ENCODE results near the gene LRRC61.

Gene LRRC61

DNA sequence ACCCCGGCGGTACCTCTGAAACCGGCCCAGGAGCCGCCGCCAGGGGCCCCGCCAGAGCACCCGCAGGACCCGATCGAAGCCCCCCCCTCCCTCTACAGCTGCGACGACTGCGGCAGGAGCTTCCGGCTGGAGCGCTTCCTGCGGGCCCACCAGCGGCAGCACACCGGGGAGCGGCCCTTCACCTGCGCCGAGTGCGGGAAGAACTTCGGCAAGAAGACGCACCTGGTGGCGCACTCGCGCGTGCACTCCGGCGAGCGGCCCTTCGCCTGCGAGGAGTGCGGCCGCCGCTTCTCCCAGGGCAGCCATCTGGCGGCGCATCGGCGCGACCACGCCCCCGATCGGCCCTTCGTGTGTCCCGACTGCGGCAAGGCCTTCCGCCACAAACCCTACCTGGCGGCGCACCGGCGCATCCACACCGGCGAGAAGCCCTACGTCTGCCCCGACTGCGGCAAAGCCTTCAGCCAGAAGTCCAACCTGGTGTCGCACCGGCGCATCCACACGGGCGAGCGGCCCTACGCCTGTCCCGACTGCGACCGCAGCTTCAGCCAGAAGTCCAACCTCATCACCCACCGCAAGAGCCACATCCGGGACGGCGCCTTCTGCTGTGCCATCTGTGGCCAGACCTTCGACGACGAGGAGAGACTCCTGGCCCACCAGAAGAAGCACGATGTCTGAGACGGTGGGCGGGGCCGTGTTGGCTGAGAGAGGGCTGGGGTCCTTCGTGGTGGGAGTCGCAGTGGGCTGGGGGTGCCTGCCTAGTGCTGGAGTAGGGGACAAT lies 49.3 kb downstream of the LRRC61 start:
- DNase-seq = no peak
- ChIA-PET CTCF (interaction anchor here (4.2 kb wide), 1 partner anchor 16 kb away, joined by 27 read pairs; no protein-coding TSS in a partner anchor), POLR2A (interaction anchor here (1.1 kb wide), 1 partner anchor 15 kb away, joined by 3 read pairs; no protein-coding TSS in a partner anchor)

DNA sequence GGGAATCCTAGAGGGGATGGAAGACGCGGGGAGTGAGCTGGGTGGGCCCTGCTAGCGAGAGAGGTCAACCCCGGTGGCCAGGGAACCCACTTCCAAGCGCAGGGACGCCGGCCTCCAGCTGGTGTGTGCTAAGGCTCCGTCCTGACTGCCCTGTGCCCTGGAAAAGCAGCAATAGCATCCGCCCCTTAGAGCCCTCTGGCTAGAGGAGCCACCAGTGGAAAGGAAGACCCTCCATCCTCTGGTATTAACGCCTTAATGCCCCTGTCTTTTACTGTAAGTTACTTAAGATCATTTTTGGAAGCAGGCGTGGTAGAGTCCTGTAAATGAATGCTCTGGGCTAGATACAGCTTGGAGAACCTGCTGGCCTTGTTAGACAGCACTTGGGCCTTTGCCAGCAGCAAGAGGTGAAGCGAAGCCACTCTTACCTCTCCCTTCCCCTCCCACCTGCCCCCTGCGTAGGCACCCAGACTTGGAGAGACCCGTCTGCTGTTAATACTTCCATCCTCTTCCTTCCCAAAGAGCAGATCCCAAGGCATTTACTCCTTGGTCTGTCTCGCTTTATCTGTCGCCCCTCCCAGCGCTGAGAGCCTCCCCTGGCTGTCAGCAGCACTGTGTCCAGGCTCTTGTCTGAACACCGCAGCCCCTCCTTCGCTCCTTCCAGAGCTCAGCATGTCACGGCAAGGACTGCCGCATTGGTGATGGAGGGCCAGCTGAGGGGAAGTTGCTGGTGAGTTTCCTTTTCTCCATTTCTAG lies 50.1 kb downstream of the LRRC61 start:
- H3K4me3 ChIP-seq (ENCODE audit: control insufficient read depth in 1 of 7, extremely low read depth in 1 of 7, insufficient read depth in 4 of 7, low read depth in 2 of 7, low read length in 6 of 7) = peak overlapping the region in 1 of 7 experiments; percentile 27
- H3K27me3 ChIP-seq (replicated peaks in 2 of 5; ENCODE audit: control insufficient read depth in 4 of 5, insufficient read depth in 5 of 5, low read length in 4 of 5) = no peaks in the 10 kb centered on the region
- DNase-seq = peak in 2 of 3 donors; percentile 33 to 59
- peak overlapping the region in 1 of 2 experiments; percentile 70 for H3K27ac ChIP-seq (ENCODE audit: insufficient read depth in 1 of 2, low read depth in 1 of 2, low read length in 2 of 2, poor library complexity in 1 of 2, severe bottlenecking in 2 of 2)
- H3K4me1 ChIP-seq (ENCODE audit: control extremely low read depth in 1 of 4, control insufficient read depth in 4 of 4, insufficient read depth in 4 of 4, low read length in 3 of 4) = peaks cover 14 to 62% (median 54%) of the 10 kb centered on the region in 4 experiments
- POLR2A ChIA-PET = interaction anchor here (1.1 kb wide), 1 partner anchor 16 kb away, joined by 3 read pairs; no protein-coding TSS in a partner anchor
- no peaks in the 10 kb centered on the region for H3K9me3 ChIP-seq (ENCODE audit: control extremely low read depth in 1 of 5, control insufficient read depth in 4 of 5, insufficient read depth in 2 of 5, low read depth in 1 of 5, low read length in 4 of 5)
- CTCF ChIA-PET = interaction anchor here (1.3 to 4.2 kb wide), 2 partner anchors 17 to 45 kb away, joined by 3 to 27 read pairs; no protein-coding TSS in a partner anchor
- H3K36me3 ChIP-seq (ENCODE audit: control insufficient read depth in 4 of 4, insufficient read depth in 4 of 4, low read length in 3 of 4) = peaks cover 5 to 55% (median 34%) of the 10 kb centered on the region in 4 experiments
- 83% methylated on average over 17 of the region's 21 CpGs for WGBS (ENCODE audit: insufficient coverage)

More for the DNA sequence above, 49.3 kb downstream of the LRRC61 start:
- Histone ChIP-seq H3K4me3 (ENCODE audit: control insufficient read depth in 1 of 7, extremely low read depth in 1 of 7, insufficient read depth in 4 of 7, low read depth in 2 of 7, low read length in 6 of 7) (peak overlapping the region in 1 of 7 experiments; percentile 27), H3K27me3 (replicated peaks in 2 of 5; ENCODE audit: control insufficient read depth in 4 of 5, insufficient read depth in 5 of 5, low read length in 4 of 5) (no peaks in the 10 kb centered on the region), H3K9me3 (ENCODE audit: control extremely low read depth in 1 of 5, control insufficient read depth in 4 of 5, insufficient read depth in 2 of 5, low read depth in 1 of 5, low read length in 4 of 5) (no peaks in the 10 kb centered on the region), H3K27ac (ENCODE audit: insufficient read depth in 1 of 2, low read depth in 1 of 2, low read length in 2 of 2, poor library complexity in 1 of 2, severe bottlenecking in 2 of 2) (no peak overlapping the region), H3K36me3 (ENCODE audit: control insufficient read depth in 4 of 4, insufficient read depth in 4 of 4, low read length in 3 of 4) (peaks cover 5 to 55% (median 34%) of the 10 kb centered on the region in 4 experiments), H3K4me1 (ENCODE audit: control extremely low read depth in 1 of 4, control insufficient read depth in 4 of 4, insufficient read depth in 4 of 4, low read length in 3 of 4) (peaks cover 10 to 62% (median 55%) of the 10 kb centered on the region in 4 experiments)
- 97% methylated on average over 69 of the region's 79 CpGs for WGBS (ENCODE audit: insufficient coverage)

DNA sequence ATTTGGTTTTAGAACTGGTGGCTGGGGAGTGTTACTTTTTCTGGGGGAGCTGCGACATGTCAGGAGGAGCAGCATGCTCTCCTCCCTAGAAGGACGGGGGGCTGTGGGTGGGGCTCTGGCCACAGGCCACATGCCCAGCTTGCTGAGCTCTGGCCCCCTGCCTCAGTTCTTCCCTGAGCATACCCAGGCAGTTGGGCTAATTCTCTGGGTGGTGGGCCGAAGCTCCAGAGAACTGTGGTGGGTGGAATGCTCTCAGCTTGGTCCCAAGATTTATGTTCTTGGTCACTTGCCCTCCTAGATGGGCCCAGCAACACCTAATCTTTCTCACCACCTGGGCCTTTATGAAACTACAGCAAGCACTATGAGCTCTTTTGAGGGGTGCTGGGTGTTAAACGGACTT lies 50.9 kb downstream of the LRRC61 start:
- no peaks in the 10 kb centered on the region for H3K27me3 ChIP-seq (replicated peaks in 2 of 5; ENCODE audit: control insufficient read depth in 4 of 5, insufficient read depth in 5 of 5, low read length in 4 of 5)
- ChIA-PET CTCF (interaction anchor here (0.9 to 4.2 kb wide), 5 partner anchors 17 to 251 kb away, joined by 3 to 27 read pairs (median 3); a partner anchor contains a TSS), POLR2A (no interaction called here)
- no peaks in the 10 kb centered on the region for H3K9me3 ChIP-seq (ENCODE audit: control extremely low read depth in 1 of 5, control insufficient read depth in 4 of 5, insufficient read depth in 2 of 5, low read depth in 1 of 5, low read length in 4 of 5)
- H3K4me1 ChIP-seq (ENCODE audit: control extremely low read depth in 1 of 4, control insufficient read depth in 4 of 4, insufficient read depth in 4 of 4, low read length in 3 of 4) = peaks cover 14 to 63% (median 57%) of the 10 kb centered on the region in 4 experiments
- WGBS (ENCODE audit: insufficient coverage) = 100% methylated on average over 3 of the region's 4 CpGs
- peak overlapping the region in 1 of 2 experiments; percentile 25 for H3K27ac ChIP-seq (ENCODE audit: insufficient read depth in 1 of 2, low read depth in 1 of 2, low read length in 2 of 2, poor library complexity in 1 of 2, severe bottlenecking in 2 of 2)
- DNase-seq = no peak
- peaks cover 5 to 55% (median 34%) of the 10 kb centered on the region in 4 experiments for H3K36me3 ChIP-seq (ENCODE audit: control insufficient read depth in 4 of 4, insufficient read depth in 4 of 4, low read length in 3 of 4)
- no peak overlapping the region for H3K4me3 ChIP-seq (ENCODE audit: control insufficient read depth in 1 of 7, extremely low read depth in 1 of 7, insufficient read depth in 4 of 7, low read depth in 2 of 7, low read length in 6 of 7)

DNA sequence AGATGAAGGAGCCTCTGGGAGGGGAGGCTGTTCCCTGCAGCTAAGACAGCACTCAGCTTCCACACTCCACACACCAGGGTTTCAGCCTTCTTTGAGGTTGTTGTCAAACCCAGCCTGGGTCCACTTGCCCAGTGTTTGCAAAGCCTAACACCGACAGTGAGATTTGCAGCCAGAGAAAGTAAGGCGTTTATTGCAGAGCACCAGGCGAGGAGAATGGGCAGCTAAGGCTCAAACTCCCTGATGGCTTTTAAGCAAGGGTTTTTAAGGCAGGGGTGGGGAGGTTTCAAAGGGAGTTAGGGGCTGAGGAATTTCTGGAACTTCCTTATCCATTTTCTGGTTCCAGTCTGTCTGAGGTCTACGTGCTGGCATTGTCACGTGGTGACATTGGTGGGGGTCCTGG lies 51.3 kb downstream of the LRRC61 start:
- Histone ChIP-seq H3K9me3 (ENCODE audit: control extremely low read depth in 1 of 5, control insufficient read depth in 4 of 5, insufficient read depth in 2 of 5, low read depth in 1 of 5, low read length in 4 of 5) (no peaks in the 10 kb centered on the region), H3K27me3 (replicated peaks in 2 of 5; ENCODE audit: control insufficient read depth in 4 of 5, insufficient read depth in 5 of 5, low read length in 4 of 5) (no peaks in the 10 kb centered on the region), H3K4me3 (ENCODE audit: control insufficient read depth in 1 of 7, extremely low read depth in 1 of 7, insufficient read depth in 4 of 7, low read depth in 2 of 7, low read length in 6 of 7) (no peak overlapping the region), H3K4me1 (ENCODE audit: control extremely low read depth in 1 of 4, control insufficient read depth in 4 of 4, insufficient read depth in 4 of 4, low read length in 3 of 4) (peaks cover 14 to 63% (median 54%) of the 10 kb centered on the region in 4 experiments), H3K36me3 (ENCODE audit: control insufficient read depth in 4 of 4, insufficient read depth in 4 of 4, low read length in 3 of 4) (peaks cover 5 to 55% (median 34%) of the 10 kb centered on the region in 4 experiments), H3K27ac (ENCODE audit: insufficient read depth in 1 of 2, low read depth in 1 of 2, low read length in 2 of 2, poor library complexity in 1 of 2, severe bottlenecking in 2 of 2) (peak overlapping the region in 1 of 2 experiments; percentile 25)
- ChIA-PET POLR2A (no interaction called here), CTCF (interaction anchor here (0.6 to 4.2 kb wide), 8 partner anchors 18 to 994 kb away, joined by 3 to 27 read pairs (median 3); a partner anchor contains a TSS)
- 98% methylated on average over 5 of the region's 5 CpGs for WGBS (ENCODE audit: insufficient coverage)
- DNase-seq = no peak

DNA sequence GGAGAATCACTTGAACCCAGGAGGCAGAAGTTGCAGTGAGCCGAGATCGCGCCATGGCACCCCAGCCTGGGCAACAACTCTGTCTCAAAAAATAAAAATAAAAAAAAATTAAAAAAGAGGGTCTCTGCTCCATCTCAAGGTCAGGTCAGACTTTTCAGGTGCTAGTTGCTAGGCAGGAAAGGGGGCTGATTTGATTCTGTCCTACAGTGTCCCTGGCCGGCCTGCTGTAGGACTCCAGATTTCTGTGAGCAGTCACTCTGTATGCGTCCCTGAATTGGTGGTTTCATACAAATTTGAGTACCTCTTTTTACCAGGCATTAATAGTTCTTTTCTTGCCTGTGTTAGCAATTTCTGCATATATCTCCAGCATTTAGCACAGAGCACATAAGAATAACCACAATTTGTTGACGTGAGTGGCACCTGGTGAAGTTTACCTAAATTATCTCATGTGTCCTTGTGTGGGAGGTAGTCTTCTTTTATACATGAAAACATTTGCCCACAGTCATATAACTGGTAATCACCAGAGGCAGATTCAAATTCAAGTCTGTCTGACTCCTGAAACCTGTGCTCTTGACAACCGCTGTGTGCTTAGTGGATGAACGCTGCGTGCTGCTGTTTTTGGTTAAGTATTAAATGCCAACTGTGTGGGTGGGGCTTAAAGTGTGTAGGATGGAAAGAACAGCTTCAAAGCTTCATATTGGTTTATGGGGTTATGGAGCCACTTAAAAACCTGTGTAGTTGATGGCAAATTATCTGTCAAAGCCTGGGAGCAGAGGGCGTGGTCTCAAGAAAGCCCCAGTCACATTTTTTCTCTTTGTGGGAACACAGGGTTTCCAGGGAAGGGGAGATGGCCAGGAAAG lies 52.7 kb downstream of the LRRC61 start:
- no peak for DNase-seq
- Histone ChIP-seq H3K4me1 (ENCODE audit: control extremely low read depth in 1 of 4, control insufficient read depth in 4 of 4, insufficient read depth in 4 of 4, low read length in 3 of 4) (peaks cover 15 to 62% (median 45%) of the 10 kb centered on the region in 4 experiments), H3K36me3 (ENCODE audit: control insufficient read depth in 4 of 4, insufficient read depth in 4 of 4, low read length in 3 of 4) (peaks cover 5 to 43% (median 31%) of the 10 kb centered on the region in 4 experiments), H3K9me3 (ENCODE audit: control extremely low read depth in 1 of 5, control insufficient read depth in 4 of 5, insufficient read depth in 2 of 5, low read depth in 1 of 5, low read length in 4 of 5) (no peaks in the 10 kb centered on the region), H3K27me3 (replicated peaks in 2 of 5; ENCODE audit: control insufficient read depth in 4 of 5, insufficient read depth in 5 of 5, low read length in 4 of 5) (no peaks in the 10 kb centered on the region), H3K27ac (ENCODE audit: insufficient read depth in 1 of 2, low read depth in 1 of 2, low read length in 2 of 2, poor library complexity in 1 of 2, severe bottlenecking in 2 of 2) (no peak overlapping the region), H3K4me3 (ENCODE audit: control insufficient read depth in 1 of 7, extremely low read depth in 1 of 7, insufficient read depth in 4 of 7, low read depth in 2 of 7, low read length in 6 of 7) (no peak overlapping the region)
- ChIA-PET CTCF (interaction anchor here (1.0 to 4.2 kb wide), 4 partner anchors 19 to 38 kb away, joined by 3 to 27 read pairs (median 9); a partner anchor contains a TSS), POLR2A (no interaction called here)
- WGBS (ENCODE audit: insufficient coverage) = 97% methylated on average over 7 of the region's 10 CpGs

DNA sequence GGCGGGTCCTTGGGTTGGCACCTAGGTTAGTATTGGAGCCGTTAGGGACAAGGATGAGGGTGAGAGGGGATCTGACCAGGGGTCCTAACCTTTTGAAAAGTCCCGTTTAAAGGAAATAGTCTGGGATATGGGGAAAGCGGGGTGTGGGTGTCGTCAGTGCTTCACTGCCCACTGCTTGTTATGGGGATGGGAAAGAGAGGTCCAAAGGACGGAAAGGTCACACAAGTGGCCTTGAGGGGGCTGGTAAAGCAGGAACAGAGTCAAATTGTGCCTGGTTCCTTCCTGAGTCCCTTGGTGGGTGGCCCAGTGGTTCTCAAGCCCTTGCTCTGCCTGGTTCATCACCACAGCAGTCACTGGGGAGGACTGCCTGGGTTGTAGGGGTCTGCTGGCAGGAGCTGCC lies 53.4 kb downstream of the LRRC61 start:
- Histone ChIP-seq H3K36me3 (ENCODE audit: control insufficient read depth in 4 of 4, insufficient read depth in 4 of 4, low read length in 3 of 4) (peaks cover 5 to 36% (median 26%) of the 10 kb centered on the region in 4 experiments), H3K27ac (ENCODE audit: insufficient read depth in 1 of 2, low read depth in 1 of 2, low read length in 2 of 2, poor library complexity in 1 of 2, severe bottlenecking in 2 of 2) (peak overlapping the region in 1 of 2 experiments; percentile 27), H3K4me3 (ENCODE audit: control insufficient read depth in 1 of 7, extremely low read depth in 1 of 7, insufficient read depth in 4 of 7, low read depth in 2 of 7, low read length in 6 of 7) (no peak overlapping the region), H3K27me3 (replicated peaks in 2 of 5; ENCODE audit: control insufficient read depth in 4 of 5, insufficient read depth in 5 of 5, low read length in 4 of 5) (no peaks in the 10 kb centered on the region), H3K9me3 (ENCODE audit: control extremely low read depth in 1 of 5, control insufficient read depth in 4 of 5, insufficient read depth in 2 of 5, low read depth in 1 of 5, low read length in 4 of 5) (no peaks in the 10 kb centered on the region), H3K4me1 (ENCODE audit: control extremely low read depth in 1 of 4, control insufficient read depth in 4 of 4, insufficient read depth in 4 of 4, low read length in 3 of 4) (peaks cover 15 to 65% (median 41%) of the 10 kb centered on the region in 4 experiments)
- DNase-seq = no peak
- 100% methylated on average over 6 of the region's 6 CpGs for WGBS (ENCODE audit: insufficient coverage)
- ChIA-PET CTCF (interaction anchor here (2.6 kb wide), 1 partner anchor 30 kb away, joined by 14 read pairs; a partner anchor contains a TSS), POLR2A (interaction anchor here (1.3 kb wide), 1 partner anchor 21 kb away, joined by 4 read pairs; no protein-coding TSS in a partner anchor)
